Activated T-cell treated with anti-CD3 and anti-CD28 coated beads, Interleukin-2, amount 50 U/mL, for 4 hours (primary cell): ENCODE results near the gene TMEM158. TPM values are rescaled to one million over a fixed set of nuclear protein-coding genes. Genes with fewer than 3 reads are reported as not detected.
A peak's percentile ranks its signal among the peaks of the same experiment; 100 is the strongest.

Experiments used
- ATAC-seq, 2 donors: fragments of 200-7000 bp; cut with Tn5 transposase; one replicate each; pipeline ENCODE4 v1.10.0; 2021
- DNase-seq: peaks from one replicate; pipeline ENCODE4 v3.0.0-alpha.2; 2020
- H3K27me3 Mint-ChIP-seq: one replicate; pipeline ENCODE4 v1.8.0; 2021; ENCODE audit warnings: low read depth, mixed read lengths
- H3K36me3 Mint-ChIP-seq: one replicate; pipeline ENCODE4 v1.8.0; 2022; ENCODE audit warnings: mixed read lengths; ENCODE audit not compliant: insufficient read depth
- H3K4me1 Mint-ChIP-seq: one replicate; pipeline ENCODE4 v1.8.0; 2021; ENCODE audit warnings: low read depth, mixed read lengths
- H3K4me3 Mint-ChIP-seq: one replicate; pipeline ENCODE4 v1.8.0; 2021; ENCODE audit warnings: mild to moderate bottlenecking, moderate library complexity, mixed read lengths
- H3K9me3 Mint-ChIP-seq: one replicate; pipeline ENCODE4 v1.8.0; 2021; ENCODE audit warnings: mixed read lengths
- total RNA-seq, 3 donors: library from RNA; stranded (reverse); gene quantifications; one replicate each; pipeline ENCODE4 v1.2.1, GENCODE V29; 2021

The TMEM158 gene
- total RNA-seq, 3 donors from 2014 or later = 0.21 to 0.89 TPM; not detected in 1

DNA sequence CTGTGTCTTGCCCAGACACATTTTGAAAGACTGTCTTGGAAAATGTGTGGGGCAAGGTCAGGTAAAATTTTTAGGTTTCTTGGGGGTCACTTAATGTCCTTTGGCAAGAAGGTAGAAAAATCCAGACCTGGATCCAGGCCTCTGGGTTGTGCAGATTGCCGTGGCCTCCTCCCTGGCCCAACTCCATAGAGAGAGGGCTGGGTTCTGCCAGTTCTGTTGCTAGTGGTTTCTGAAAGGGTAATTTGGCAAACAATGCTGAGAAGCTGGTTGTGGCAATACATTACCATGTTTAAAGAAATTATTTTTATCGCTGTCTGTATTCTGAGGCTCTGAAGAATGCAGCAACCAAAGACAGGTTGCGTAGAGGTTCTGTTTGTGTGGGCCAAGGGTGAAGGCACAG, 20.2 kb upstream of the TMEM158 start:
- Mint-ChIP-seq H3K4me3 (no peak overlapping the region), H3K27me3 (peaks cover 13% of the 10 kb centered on the region), H3K4me1 (no peaks in the 10 kb centered on the region), H3K9me3 (no peaks in the 10 kb centered on the region), H3K36me3 (no peaks in the 10 kb centered on the region)
- no peak for DNase-seq
- no peak for ATAC-seq

DNA sequence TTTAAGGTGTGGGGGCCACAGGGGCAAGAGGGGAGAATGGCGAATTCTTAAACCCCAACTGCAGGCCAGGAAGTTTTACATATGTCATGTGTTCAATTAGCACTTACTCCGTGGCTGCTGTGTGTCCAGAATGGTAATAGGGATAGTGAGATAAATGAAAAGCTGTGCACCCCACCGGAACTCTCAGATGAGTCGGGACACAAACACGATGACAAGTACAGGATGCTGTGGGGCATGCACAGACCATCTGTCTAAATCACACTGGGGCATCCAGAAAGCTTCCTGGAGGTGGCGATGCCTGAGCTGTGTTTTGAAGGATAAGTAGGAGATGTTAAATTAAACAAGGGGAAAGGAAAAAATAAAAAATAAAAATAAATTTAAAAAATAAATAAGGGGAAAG, 18.3 kb upstream of the TMEM158 start:
- H3K9me3 Mint-ChIP-seq = no peaks in the 10 kb centered on the region
- no peak for DNase-seq
- H3K36me3 Mint-ChIP-seq = no peaks in the 10 kb centered on the region
- no peaks in the 10 kb centered on the region for H3K4me1 Mint-ChIP-seq
- peaks cover 19% of the 10 kb centered on the region for H3K27me3 Mint-ChIP-seq
- no peak for ATAC-seq
- no peak overlapping the region for H3K4me3 Mint-ChIP-seq

DNA sequence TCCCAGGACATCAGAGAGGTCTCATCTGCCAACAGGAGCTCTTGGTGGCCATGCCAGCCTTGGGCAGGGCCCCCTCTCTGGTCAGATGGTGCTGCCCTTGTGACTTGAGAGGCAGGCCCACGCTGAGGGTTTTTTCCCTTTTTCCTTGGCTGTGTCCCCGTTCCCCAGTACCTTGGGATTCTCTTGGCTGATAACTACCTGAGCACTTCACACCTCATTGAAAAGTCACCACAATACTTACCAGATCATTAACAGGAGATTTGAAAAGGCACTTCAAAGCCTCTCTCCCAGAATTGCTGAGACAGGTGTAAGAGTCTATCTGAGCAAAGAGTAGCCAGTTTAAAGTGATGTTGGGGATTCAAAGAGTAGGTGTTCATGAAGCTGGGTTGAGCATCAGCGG, 15.1 kb upstream of the TMEM158 start:
- DNase-seq (no peak), ATAC-seq (no peak)
- H3K9me3 Mint-ChIP-seq = no peaks in the 10 kb centered on the region
- no peak overlapping the region for H3K4me3 Mint-ChIP-seq
- peaks cover 22% of the 10 kb centered on the region for H3K27me3 Mint-ChIP-seq
- H3K36me3 Mint-ChIP-seq = no peaks in the 10 kb centered on the region
- H3K4me1 Mint-ChIP-seq = no peaks in the 10 kb centered on the region

DNA sequence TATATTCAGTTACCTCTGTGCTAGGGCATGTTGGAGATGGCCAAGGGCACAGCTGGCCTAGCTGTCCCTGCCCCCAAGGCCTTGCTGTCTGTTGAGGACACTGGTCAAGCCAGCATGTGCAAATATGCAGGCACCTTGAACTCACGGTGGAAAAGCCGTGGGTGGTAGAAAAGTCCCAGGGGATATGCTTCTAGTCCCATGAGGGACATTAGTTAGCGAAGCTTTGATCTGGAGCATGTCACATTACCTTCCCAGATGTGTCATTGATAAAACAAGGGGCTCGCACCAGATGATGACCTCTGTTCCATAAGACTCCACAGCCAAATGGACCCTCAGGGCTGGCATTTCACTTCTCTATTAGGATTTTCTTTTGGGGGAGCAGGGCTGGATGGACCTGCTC, 14.2 kb upstream of the TMEM158 start:
- no peak for ATAC-seq
- Mint-ChIP-seq H3K36me3 (no peaks in the 10 kb centered on the region), H3K4me3 (no peak overlapping the region), H3K27me3 (peaks cover 22% of the 10 kb centered on the region), H3K4me1 (no peaks in the 10 kb centered on the region), H3K9me3 (no peaks in the 10 kb centered on the region)
- DNase-seq = no peak

DNA sequence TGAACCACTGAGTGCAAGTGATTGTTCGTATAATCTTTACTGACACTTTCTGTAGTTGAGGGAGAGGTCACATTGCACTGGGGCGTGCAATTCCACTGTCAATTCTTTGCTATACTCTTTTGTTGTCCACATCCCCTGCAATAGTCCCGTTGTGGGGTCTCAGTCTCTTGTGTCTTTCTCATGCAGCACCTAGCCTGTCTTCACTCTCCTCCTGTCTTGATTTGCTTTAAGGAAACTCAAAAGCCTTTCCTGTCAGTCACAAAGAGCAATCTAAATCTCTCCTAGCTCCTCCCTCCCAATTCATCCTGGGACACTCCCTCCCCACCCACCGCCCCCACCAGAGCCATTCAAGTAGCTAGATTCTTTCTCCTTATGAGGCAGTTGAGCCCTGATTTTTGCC, 13.2 kb upstream of the TMEM158 start:
- no peak for ATAC-seq
- Mint-ChIP-seq H3K9me3 (no peaks in the 10 kb centered on the region), H3K27me3 (peaks cover 19% of the 10 kb centered on the region), H3K36me3 (no peaks in the 10 kb centered on the region), H3K4me1 (no peaks in the 10 kb centered on the region), H3K4me3 (no peak overlapping the region)
- DNase-seq = no peak

DNA sequence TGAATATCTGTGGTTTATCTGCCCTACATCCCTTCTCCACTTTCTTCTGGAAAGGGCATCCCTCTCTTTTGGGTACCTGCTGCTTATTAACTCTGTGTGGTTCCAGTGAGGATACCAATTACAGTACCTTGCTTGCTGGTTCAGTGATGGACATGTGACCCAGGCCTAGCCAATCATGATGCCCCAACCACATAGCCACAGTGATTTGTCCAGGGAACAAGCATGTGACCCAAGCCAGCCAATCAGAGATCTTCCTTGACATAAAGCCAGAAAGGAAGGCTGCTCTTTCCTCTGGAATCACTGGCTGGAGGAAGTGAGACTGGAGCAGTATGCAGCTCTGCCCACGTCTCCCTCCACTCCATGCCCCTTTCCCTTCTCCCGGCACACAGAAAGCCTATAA, 10.9 kb upstream of the TMEM158 start:
- Mint-ChIP-seq H3K27me3 (peaks cover 11% of the 10 kb centered on the region), H3K9me3 (no peaks in the 10 kb centered on the region), H3K4me1 (no peaks in the 10 kb centered on the region), H3K4me3 (no peak overlapping the region), H3K36me3 (no peaks in the 10 kb centered on the region)
- DNase-seq = no peak
- no peak for ATAC-seq

DNA sequence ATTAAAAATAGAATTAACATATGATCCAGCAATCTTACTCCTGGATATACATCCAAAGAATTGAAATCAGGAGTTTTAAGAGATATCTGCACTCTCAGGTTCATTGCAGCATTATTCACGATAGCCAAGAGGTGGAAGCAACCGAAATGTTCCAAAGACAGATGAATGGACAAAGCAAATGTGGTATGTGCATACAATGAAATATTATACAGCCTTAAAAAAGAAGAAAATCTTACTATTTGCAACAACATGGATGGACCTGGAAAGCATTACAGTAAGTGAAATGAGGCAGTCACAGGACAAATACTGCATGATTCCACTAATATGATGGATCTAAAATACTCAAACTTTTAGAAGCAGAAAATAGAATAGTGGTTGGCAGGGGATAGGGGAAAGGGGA, 9.3 kb upstream of the TMEM158 start:
- H3K36me3 Mint-ChIP-seq = no peaks in the 10 kb centered on the region
- ATAC-seq (no peak), DNase-seq (no peak)
- H3K27me3 Mint-ChIP-seq = peaks cover 11% of the 10 kb centered on the region
- no peak overlapping the region for H3K4me3 Mint-ChIP-seq
- H3K4me1 Mint-ChIP-seq = no peaks in the 10 kb centered on the region
- H3K9me3 Mint-ChIP-seq = no peaks in the 10 kb centered on the region

DNA sequence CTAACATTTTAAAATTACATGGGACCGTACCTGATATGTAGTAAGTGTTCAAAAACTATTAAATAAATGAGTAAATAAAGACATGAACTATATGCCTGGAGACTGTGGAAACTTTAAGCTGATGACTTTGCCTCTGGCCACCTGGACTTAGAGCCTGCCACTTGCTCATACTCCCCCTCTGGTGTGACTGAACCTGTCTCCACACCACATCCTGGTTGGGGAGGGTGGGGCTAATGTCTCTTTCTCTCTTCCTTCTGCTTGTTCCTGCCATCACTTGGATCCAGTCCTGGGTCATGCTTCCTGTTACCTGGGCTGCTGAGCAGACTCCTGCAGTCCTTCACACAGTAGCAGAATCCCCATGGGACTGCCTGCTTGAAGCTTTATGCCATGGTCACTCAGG, 8.2 kb upstream of the TMEM158 start:
- Mint-ChIP-seq H3K36me3 (no peaks in the 10 kb centered on the region), H3K4me3 (no peak overlapping the region), H3K9me3 (no peaks in the 10 kb centered on the region), H3K4me1 (no peaks in the 10 kb centered on the region), H3K27me3 (peaks cover 16% of the 10 kb centered on the region)
- DNase-seq (no peak), ATAC-seq (no peak)

DNA sequence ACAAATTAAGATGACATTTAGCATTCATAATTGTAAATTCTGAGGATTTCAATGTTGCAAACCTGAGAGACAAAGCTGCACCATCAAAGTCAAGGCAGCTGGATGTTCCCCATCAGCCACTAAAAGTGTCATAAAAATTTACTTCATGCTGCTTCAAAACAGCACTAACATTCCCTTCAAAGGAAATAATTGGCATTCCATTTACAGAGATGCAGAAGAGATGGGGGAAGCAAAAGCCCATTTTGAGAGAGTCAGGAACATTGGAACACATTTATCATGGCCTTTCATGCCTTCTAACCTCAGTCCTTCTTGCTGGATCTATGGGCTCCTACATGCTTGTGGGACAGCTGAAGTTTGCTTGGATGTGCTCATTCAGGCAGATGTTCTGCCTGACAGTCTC, 6.4 kb upstream of the TMEM158 start:
- Mint-ChIP-seq H3K9me3 (no peaks in the 10 kb centered on the region), H3K27me3 (peaks cover 29% of the 10 kb centered on the region), H3K4me1 (no peaks in the 10 kb centered on the region), H3K4me3 (no peak overlapping the region), H3K36me3 (no peaks in the 10 kb centered on the region)
- no peak for DNase-seq
- no peak for ATAC-seq

DNA sequence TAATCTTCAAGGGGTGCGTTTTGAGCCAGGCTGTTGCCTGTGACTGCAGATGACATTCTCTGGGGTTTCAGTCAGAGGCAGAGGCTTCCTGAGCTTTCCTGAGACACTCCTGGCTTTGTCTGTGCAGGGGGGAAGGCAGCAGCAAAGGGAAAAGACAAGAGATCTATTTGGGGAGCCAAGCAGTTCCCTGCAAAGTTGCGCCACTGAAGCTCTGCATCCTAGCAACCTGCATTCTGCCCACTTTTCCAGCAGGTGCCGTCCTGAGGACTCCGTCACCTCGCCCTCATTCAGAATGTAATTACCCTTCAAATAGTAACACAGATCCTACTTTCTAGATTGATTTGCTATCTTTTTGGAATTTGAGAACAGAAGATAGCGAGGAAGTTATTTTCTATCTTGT, 1.9 kb upstream of the TMEM158 start:
- Mint-ChIP-seq H3K4me3 (no peak overlapping the region), H3K27me3 (peaks cover 57% of the 10 kb centered on the region), H3K9me3 (no peaks in the 10 kb centered on the region), H3K4me1 (peaks cover 14% of the 10 kb centered on the region), H3K36me3 (no peaks in the 10 kb centered on the region)
- ATAC-seq (no peak), DNase-seq (no peak)

DNA sequence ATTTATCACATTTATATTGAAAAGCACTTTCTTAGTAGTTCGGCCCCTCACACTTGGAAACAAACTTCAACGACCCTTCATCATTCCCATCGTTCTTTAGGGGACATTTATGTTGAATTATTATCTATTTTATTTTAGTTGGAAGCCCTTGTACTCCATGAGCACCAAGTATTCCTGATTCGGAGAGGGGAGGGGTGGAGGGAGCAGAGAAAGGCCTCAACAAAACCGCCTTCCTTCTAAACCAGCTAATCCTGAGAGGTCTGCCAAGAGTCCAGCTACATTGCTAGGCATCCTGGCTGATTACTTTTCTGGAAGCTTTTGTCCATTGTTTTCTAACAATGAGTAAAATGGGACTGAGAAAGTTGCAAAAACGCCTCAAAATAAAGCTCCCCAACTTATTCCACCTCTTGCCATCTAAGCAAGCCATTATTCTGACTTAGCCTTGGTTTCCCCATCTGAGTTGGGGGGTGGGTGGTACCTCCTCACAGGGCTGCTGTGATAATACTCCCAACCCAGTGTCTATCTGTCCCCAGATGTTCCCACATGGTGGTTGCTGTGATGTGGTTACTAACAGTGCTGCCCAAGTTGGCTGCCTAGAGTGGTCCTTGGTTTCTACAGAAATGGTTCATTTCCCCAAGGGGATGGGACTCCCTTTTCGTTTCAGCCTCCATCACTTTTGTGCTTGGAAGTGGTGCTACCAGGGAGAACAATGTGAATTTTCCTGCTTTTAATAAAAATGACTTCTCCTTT, 1.2 kb upstream of the TMEM158 start:
- no peaks in the 10 kb centered on the region for H3K36me3 Mint-ChIP-seq
- H3K9me3 Mint-ChIP-seq = no peaks in the 10 kb centered on the region
- H3K4me1 Mint-ChIP-seq = peaks cover 14% of the 10 kb centered on the region
- ATAC-seq (no peak), DNase-seq (no peak)
- H3K4me3 Mint-ChIP-seq = peak overlapping the region; percentile 59
- peaks cover 64% of the 10 kb centered on the region for H3K27me3 Mint-ChIP-seq

DNA sequence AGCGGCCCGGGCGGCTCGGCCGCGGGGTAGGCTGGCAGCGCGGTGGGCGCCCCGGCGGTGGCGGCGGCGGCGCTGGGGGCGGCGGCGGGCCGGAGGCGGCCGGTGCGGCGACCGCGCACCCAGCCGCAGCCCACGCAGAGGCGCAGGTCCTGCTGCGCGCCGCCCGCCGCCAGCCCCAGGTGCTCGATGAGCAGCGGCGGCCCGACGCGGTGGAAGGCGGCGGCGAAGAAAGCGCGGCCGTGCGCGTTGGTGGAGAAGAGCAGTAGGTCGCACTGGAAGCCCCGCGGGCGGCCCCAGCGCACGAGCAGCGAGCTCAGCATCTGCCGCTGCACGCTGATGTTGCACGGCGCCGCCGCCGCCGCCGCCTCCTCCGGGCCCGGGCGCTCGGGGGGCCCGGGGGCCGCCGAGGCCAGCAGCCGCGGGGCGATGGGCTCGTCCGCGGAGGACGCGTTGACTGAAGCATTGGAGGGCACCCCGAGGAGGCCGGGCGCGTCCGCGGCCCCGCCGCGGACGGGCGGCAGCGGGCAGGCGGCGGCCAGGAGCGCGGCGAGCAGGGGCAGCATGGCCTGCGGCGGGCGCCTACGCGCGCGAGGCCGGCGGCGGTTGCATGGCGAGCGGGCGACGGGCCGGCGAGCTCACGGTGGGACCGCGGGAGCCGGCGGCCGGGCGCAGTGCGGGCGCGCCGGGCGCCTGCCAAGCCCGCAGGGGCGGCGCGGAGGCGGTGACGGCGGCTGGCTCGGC, 452 bp downstream of the TMEM158 start:
- ATAC-seq = peak; percentile 63 to 70
- peaks cover 68% of the 10 kb centered on the region for H3K27me3 Mint-ChIP-seq
- H3K4me3 Mint-ChIP-seq = no peak overlapping the region
- no peaks in the 10 kb centered on the region for H3K36me3 Mint-ChIP-seq
- DNase-seq = peak; percentile 29
- no peaks in the 10 kb centered on the region for H3K9me3 Mint-ChIP-seq
- H3K4me1 Mint-ChIP-seq = peaks cover 14% of the 10 kb centered on the region

DNA sequence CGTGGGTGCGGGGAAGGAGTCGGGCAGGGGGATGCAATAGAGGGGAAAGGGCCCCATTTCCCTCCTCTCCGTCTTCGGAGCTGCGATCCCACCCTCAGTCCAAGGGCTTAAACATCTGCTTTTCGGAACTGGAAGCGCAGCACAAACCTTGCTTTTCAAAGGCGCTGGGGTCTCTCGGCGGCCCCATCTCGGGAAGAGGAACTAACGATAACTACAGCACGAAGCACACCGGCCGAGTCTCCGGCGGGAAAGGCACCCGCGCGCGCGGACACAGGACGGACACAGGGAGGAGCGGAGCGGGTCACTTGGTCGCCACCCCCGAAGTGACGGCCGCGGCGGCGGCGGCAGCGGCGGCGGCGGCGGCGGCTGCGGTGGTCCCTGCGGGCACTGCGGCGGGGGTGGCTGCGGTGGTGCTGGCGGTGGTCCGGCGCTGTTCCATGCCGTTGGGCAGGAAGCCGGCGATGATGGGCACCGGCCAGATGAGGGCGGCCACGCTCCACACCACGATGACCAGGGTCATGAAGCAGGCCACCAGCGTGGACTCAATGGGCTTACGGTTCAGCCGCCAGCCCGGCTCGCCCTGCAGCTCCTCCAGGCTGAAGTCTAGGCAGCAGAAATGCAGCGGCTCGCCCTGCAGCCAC, 1.1 kb downstream of the TMEM158 start:
- Mint-ChIP-seq H3K4me1 (peaks cover 14% of the 10 kb centered on the region), H3K9me3 (no peaks in the 10 kb centered on the region), H3K27me3 (peaks cover 72% of the 10 kb centered on the region), H3K36me3 (no peaks in the 10 kb centered on the region), H3K4me3 (peak overlapping the region; percentile 80)
- ATAC-seq = peak; percentile 5 to 15
- no peak for DNase-seq

DNA sequence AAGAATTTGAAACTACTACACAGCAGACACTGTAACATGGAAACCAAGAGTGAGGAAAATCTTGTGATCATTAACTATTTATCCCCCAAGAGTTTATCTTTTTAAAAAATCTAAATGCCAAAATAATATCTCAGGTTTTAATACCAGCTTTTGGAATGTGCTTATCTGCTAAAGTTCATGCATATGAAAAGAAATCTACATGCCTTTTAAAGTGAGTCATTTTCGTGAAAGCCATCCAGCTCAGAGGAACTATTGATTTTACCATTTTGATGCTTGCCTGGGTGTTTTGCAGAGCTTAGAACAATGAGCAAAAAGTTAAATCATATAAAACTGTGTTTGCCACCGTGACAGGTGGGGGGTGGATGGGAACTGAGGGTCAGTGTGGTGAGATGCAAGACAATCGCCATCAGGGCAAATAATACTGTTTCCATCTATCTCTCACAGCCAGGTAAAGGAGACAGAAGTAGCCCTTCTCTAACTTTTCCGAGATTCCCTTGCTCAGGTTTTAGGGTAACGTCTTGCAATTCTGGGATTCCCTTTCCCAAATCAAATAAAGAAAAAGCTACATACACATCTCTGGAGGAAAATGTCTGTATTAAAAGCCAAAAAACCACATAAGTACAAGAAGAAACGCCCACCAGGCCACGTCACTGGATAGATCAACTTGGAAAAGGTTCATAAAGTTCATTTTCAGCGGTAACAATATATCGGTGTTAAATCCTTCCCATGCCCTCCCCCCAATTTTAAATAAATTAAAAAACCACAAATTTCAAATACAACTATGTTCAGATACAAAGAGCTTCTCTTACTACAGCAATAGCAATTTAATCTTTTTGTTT, 2.0 kb downstream of the TMEM158 start:
- H3K4me3 Mint-ChIP-seq = peak overlapping the region; percentile 62

More for the DNA sequence above, 2.0 kb downstream of the TMEM158 start:
- ATAC-seq = no peak
- peaks cover 14% of the 10 kb centered on the region for H3K4me1 Mint-ChIP-seq
- H3K9me3 Mint-ChIP-seq = no peaks in the 10 kb centered on the region
- H3K27me3 Mint-ChIP-seq = peaks cover 64% of the 10 kb centered on the region
- peak; percentile 13 for DNase-seq
- H3K36me3 Mint-ChIP-seq = no peaks in the 10 kb centered on the region
